GM21529 (cell line): Measurements from ENCODE around the gene OR3A2.
"Not testable (repeated sequence)": the region's sequence is repeated elsewhere in the genome, so short reads cannot be mapped to it uniquely, and the experiment has no call there.

ENCODE experiments used
- ATAC-seq: cut with Tn5 transposase; IDR thresholded peaks from one replicate; pipeline ENCODE4 v1.9.1; 2021; ENCODE audit not compliant: unreplicated experiment

Gene OR3A2

GRCh38 chr17:3295632-3296031, 90.5 kb downstream of the OR3A2 start:
- no peak for ATAC-seq

- ATAC-seq: not testable (repeated sequence)
Measured at GRCh38 chr17:3293548-3293947, 92.6 kb downstream of the OR3A2 start.

DNA sequence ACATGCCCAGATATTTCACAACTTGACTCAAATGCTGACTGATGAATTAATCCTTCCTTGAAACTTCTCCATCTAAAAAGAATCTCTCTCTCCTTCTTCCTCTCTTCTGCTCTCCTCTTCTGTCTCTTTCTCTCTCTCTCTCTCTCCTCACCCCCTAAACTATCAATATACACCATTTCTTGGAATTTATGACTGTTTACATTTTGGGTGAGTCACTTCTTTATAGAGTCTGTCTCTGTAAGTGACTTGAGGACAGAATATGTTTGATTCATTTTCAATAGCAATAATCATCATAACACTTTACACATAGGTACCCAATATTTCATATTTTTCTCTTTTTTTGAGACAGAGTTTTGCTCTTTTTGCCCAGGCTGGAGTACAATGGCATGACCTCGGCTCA, 103.2 kb downstream of the OR3A2 start:
- no peak for ATAC-seq

DNA sequence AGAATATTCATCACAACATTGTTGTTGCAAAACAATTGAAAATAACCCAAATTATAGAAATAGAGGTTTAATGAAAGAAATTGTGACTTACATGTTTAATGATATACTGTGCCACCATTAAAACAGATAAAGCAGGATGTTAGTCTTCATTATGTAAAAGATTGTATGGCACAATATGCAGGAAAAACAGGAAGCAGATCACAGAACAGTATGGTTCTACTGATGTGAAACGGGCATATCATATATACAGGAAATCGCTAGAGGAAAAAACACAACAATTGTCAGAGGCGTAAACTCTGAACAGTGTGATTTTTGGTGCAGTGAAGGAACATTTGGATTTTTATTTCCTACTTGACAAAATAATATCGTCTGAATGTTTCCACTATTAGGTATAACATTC, 110.0 kb downstream of the OR3A2 start:
- no peak for ATAC-seq

DNA sequence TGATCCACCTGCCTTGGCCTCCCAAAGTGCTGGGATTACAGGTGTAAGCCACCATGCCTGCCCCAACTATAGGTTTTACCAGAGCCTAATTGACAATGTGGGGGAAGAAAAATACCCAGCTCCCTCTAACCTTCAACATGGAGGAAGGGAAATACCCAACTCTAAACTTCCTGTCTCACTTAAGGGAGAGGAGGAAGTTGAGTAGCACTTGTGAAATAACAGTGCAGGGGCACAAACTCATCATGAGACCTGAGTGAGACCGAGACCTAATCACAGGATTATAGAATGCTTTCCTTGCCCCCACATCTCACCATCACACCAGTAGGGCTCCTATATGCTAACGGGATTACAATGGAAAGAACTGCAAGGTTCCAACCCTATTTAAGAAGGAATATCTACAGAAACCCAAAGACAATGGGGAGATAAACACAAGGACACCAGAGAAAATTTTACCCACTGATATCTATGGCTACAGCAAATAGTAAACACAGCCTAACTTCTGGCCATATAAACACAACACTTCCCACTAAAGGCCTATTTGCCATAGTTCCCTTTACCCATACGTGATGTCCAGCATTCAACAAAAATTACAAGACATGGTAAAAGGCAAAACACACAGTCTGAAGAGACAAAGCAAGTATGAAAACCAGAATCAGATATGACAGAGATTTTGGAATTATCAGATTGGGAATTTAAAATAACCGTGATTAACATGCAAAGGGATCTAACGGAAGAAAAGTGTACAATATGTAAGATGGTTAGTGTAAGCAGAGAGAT, 114.8 kb downstream of the OR3A2 start:
- no peak for ATAC-seq

GRCh38 chr17:3260600-3260999, 125.5 kb downstream of the OR3A2 start:
- ATAC-seq: no peak

DNA sequence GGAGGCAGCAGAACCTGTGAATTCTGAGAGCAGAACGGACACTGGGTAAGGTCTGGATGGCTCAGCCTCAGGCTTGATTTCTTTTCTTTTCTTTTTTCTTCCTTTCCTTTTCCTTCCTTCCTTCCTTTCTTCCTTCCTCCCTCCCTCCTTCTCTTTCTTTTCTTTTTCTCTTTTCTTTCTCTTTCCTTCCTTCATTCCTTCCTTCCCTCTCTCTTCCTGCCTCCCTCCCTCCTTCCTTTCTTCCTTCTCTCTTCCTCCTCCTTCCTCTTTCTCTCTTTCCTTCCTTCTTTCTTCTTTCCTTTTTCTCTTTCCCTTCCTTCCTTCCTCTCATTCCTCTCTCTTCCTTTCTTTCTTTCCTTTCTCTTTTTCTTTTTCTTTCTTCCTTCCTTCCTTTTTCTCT, 125.9 kb downstream of the OR3A2 start:
- ATAC-seq: no peak

DNA sequence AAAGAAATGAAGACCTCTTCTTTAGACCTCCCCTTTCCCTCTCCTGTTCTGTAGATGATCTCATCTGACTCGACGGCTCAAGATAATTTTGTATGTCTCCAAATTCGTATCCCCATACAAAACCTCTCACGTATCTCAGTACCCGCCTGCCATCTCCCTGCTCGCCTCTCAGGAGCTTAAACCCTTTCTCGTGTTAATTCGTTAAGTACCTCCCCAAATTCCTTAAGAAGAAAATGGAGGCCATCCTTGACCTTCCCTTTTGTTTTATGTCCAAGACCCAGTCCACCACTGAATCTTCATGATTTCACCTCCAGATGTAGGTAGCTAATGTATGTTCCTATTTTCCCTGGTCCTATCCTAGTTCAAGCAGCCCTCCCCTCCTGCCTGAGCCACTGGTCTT, 129.5 kb downstream of the OR3A2 start:
- ATAC-seq: no peak

DNA sequence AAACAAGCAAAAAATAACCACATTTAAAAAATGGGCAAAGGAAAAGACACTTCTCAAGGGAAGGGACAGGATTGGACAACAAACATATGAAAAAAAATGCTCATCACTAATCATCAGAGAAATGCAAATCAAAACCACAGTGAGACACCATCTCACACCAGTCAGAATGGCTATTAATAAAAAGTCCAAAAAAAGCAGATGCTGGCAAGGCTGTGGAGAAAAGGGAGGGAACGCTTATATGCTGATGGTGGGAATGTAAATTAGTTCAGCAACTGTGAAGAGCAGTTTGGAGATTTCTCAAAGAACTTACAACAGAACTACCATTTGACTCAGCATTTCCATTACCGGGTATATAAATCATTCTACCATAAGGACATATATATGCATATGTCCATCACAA, 137.1 kb downstream of the OR3A2 start:
- not testable (repeated sequence) for ATAC-seq

- ATAC-seq: not testable (repeated sequence)
Measured at GRCh38 chr17:3244841-3245240, 141.3 kb downstream of the OR3A2 start.

DNA sequence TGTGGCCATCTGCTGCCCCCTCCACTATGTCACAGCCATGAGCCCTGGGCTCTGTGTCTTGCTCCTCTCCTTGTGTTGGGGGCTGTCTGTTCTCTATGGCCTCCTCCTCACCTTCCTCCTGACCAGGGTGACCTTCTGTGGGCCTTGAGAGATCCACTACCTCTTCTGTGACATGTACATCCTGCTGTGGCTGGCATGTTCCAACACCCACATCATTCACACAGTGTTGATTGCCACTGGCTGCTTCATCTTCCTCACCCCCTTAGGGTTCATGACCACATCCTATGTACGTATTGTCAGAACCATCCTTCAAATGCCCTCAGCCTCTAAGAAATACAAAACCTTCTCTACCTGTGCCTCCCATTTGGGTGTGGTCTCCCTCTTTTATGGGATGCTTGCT, 145.1 kb downstream of the OR3A2 start:
- not testable (repeated sequence) for ATAC-seq

GRCh38 chr17:3238685-3239084, 147.4 kb downstream of the OR3A2 start:
- ATAC-seq: not testable (repeated sequence)

- not testable (repeated sequence) for ATAC-seq
Measured at GRCh38 chr17:3232300-3232699, 153.8 kb downstream of the OR3A2 start.
